Activated T-helper 1 cell treated with anti-CD3 and anti-CD28 coated beads, Interleukin-12 subunit alpha, Interleukin-12 subunit beta, Interleukin-2, Interleukin-4 antibody, amounts not matched to agents 30 ng/mL and 10 ng/mL and 1 ng/mL, durations not matched to agents 14 hours and 24 hours and 36 hours (primary cell): ENCODE measurements around the gene KRT1. TPM values are rescaled to one million over a fixed set of nuclear protein-coding genes. Genes with fewer than 3 reads are reported as not detected.

Source experiments
- DNase-seq: peaks from one replicate; pipeline ENCODE4 v3.0.0; 2021; ENCODE audit warnings: low spot score
- H3K27ac Mint-ChIP-seq: one replicate; pipeline ENCODE4 v1.8.0; 2021; ENCODE audit warnings: mild to moderate bottlenecking, mixed read lengths
- H3K27me3 Mint-ChIP-seq: one replicate; pipeline ENCODE4 v1.8.0; 2022; ENCODE audit warnings: mild to moderate bottlenecking, moderate library complexity, mixed read lengths; ENCODE audit not compliant: insufficient read depth
- H3K36me3 Mint-ChIP-seq: one replicate; pipeline ENCODE4 v1.8.0; 2021; ENCODE audit warnings: low read depth, mixed read lengths
- H3K4me1 Mint-ChIP-seq: one replicate; pipeline ENCODE4 v1.8.0; 2021; ENCODE audit warnings: low read depth, mixed read lengths
- H3K4me3 Mint-ChIP-seq: one replicate; pipeline ENCODE4 v1.8.0; 2021; ENCODE audit warnings: mild to moderate bottlenecking, moderate library complexity, mixed read lengths
- H3K9me3 Mint-ChIP-seq: one replicate; pipeline ENCODE4 v1.8.0; 2021; ENCODE audit warnings: mixed read lengths
- intact Hi-C: fragments of 100-400 bp; cut with micrococcal nuclease; formaldehyde crosslinking; loops from one replicate; pipeline ENCODE4 v1.15.1; 2024
- total RNA-seq: library from RNA; stranded (reverse); gene quantifications from 2 replicates; pipeline ENCODE4 v1.2.3, GENCODE V29; 2022

The KRT1 gene
- total RNA-seq, 1 donor from 2014 or later, result not detected

DNA sequence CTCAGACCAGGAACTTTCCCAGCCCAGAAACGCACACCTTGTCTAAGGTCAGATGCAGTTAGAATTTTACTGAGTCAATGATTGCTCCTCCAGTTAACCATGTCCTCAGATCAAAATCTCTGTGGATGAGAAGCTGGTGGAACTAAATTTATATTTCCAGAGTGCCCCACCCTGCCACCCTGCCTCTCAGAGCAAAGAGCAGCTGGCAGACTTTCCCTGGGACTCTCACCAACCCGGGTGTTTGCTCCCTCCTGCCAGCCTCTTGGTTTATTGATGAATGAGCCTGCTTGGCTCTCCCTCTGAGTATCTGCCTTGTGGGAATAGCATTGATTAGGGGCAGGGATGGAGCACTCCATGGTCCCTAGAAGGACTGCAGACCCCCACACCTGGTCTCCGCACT, 5.9 kb upstream of the KRT1 start:
- Mint-ChIP-seq H3K4me3 (no peak overlapping the region), H3K36me3 (no peaks in the 10 kb centered on the region), H3K27ac (no peak overlapping the region), H3K4me1 (peaks cover 13% of the 10 kb centered on the region), H3K27me3 (peaks cover 29% of the 10 kb centered on the region), H3K9me3 (no peaks in the 10 kb centered on the region)
- intact Hi-C loops, result no loop called here
- no peak for DNase-seq

DNA sequence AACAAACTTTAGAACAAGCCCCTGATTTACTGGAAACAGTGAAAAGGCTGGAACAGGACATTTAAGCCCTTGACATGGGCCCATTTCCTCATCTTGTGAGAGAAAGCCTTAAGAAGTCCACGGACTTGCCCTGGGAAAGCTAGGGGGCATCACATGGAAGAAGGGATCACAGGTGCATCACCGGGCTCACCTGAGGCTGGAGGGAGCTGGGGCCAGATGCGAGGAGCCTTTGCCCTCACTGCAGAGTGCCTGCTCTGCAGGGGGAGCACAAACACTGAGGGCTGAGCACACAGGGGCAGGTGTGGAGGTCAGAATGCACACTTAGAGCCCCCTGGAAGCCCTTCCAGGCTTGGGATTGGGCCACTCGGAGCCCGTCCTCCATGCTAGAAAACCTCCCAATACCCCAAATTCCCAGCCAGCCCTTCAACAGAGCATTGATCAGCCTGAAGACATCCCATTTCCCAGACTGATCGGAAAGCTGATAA, 5.2 kb upstream of the KRT1 start:
- DNase-seq, result no peak
- Mint-ChIP-seq H3K27ac (no peak overlapping the region), H3K4me1 (peaks cover 11% of the 10 kb centered on the region), H3K36me3 (no peaks in the 10 kb centered on the region), H3K27me3 (peaks cover 27% of the 10 kb centered on the region), H3K9me3 (no peaks in the 10 kb centered on the region), H3K4me3 (no peak overlapping the region)
- intact Hi-C loops, result no loop called here

DNA sequence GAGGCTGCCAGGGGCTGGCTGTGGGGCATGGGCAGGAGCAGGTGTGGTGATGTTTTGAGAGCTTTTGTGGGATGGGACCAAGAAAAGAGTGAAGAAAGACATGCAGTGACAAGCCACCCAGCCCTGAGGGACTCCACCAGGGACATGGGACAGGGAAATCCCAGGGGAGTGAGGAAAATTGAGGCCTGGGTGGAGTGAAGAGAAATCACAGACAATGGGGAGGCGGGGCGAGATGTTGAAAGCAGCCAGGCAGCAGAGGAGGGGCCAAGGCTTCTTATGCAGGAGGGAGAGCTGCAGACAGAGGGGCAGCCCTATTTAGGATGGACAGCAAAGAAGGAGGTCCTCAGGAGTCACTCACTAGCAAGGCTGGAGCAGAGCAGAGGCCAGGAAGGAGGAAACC, 4.2 kb upstream of the KRT1 start:
- no peak overlapping the region for H3K27ac Mint-ChIP-seq
- H3K36me3 Mint-ChIP-seq, result no peaks in the 10 kb centered on the region
- H3K9me3 Mint-ChIP-seq, result no peaks in the 10 kb centered on the region
- DNase-seq, result no peak
- H3K27me3 Mint-ChIP-seq, result peaks cover 30% of the 10 kb centered on the region
- intact Hi-C loops, result no loop called here
- H3K4me3 Mint-ChIP-seq, result no peak overlapping the region
- H3K4me1 Mint-ChIP-seq, result peaks cover 11% of the 10 kb centered on the region

DNA sequence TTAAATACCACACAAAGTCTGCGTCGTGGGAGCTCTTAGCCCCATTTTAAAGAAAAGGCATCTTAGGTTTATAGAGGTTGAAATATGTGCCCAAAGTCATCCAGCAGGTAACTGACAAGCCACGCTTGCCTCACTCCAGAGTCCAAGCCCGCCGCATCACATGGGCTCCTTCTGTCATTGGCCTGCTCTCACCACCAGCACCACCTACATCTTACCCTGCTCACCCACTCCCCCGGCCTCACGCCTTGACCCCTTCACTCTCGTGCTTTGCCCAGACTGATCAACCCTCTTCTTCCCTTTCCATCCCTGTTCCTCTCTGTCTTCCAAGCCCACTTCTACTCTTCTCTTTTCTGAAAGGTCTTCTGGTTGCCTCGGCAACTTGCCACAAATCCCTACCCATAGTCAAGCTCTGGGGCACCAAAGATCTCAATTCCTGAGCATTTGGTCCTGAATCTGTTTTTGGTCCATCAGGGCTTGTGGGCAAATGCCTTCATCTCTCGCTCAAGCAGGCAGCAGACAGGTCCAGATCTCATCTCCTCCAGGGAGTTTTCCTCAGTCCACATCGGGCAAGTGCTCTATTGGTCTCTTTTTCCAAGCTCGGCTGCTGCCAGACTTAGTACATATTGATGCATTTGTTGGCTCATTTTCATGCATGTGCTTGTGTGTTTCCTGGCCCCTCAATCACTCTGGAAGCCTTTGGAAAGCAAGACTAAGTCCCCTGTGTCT, 3.5 kb upstream of the KRT1 start:
- peaks cover 23% of the 10 kb centered on the region for H3K27me3 Mint-ChIP-seq
- H3K27ac Mint-ChIP-seq, result no peak overlapping the region
- no peaks in the 10 kb centered on the region for H3K9me3 Mint-ChIP-seq
- no peak overlapping the region for H3K4me3 Mint-ChIP-seq
- DNase-seq, result no peak
- intact Hi-C loops, result no loop called here
- no peaks in the 10 kb centered on the region for H3K36me3 Mint-ChIP-seq
- H3K4me1 Mint-ChIP-seq, result peaks cover 11% of the 10 kb centered on the region

DNA sequence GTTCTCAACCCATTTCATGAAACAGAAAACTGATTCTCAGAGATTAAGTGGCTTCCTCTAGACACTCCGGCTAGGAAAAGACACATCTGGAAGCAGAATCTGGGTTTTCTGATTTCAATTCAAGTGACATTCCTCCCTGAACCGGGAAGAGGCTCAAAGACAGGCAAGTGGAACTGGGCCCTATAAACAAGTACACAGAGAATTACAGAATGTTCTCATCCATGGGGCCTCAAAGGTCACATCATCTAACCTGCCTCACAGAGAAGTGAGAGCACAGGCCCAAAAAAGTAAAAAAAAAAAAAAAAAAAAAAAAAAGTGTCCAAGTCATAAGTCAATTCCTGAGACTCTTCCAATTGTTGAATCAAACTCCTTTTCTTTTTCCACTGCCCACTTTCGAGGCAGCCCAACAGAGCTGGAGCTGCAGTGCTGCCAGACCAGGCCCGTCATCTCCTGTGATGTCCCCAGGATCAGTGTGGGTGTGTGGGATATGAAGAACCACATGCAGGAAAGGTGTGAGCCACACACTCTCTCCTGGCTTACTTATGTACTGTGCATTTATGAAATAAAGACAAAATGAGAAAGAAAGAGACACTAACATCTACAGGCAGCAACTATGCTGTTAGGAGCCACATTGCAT, 2.8 kb upstream of the KRT1 start:
- Mint-ChIP-seq H3K4me3 (no peak overlapping the region), H3K4me1 (peaks cover 11% of the 10 kb centered on the region), H3K27me3 (peaks cover 23% of the 10 kb centered on the region), H3K27ac (no peak overlapping the region), H3K36me3 (no peaks in the 10 kb centered on the region), H3K9me3 (no peaks in the 10 kb centered on the region)
- DNase-seq, result no peak
- intact Hi-C loops, result no loop called here

DNA sequence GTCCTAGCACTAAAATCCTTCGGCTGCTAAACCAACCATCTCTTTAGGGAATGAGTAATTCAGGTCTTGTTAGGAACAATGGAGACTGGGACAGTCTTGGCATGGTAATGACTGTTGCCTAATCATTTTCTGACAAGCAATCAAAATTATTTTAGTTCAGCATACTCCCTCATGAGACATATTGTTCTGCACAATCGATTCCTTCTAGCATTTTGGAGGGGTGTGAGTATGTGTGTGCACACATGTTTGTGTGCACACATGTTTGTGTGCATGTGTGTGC, 2.1 kb upstream of the KRT1 start:
- peaks cover 11% of the 10 kb centered on the region for H3K4me1 Mint-ChIP-seq
- no peak overlapping the region for H3K27ac Mint-ChIP-seq
- no peaks in the 10 kb centered on the region for H3K9me3 Mint-ChIP-seq
- H3K27me3 Mint-ChIP-seq, result peaks cover 20% of the 10 kb centered on the region
- intact Hi-C loops, result no loop called here
- H3K36me3 Mint-ChIP-seq, result no peaks in the 10 kb centered on the region
- H3K4me3 Mint-ChIP-seq, result no peak overlapping the region
- no peak for DNase-seq

DNA sequence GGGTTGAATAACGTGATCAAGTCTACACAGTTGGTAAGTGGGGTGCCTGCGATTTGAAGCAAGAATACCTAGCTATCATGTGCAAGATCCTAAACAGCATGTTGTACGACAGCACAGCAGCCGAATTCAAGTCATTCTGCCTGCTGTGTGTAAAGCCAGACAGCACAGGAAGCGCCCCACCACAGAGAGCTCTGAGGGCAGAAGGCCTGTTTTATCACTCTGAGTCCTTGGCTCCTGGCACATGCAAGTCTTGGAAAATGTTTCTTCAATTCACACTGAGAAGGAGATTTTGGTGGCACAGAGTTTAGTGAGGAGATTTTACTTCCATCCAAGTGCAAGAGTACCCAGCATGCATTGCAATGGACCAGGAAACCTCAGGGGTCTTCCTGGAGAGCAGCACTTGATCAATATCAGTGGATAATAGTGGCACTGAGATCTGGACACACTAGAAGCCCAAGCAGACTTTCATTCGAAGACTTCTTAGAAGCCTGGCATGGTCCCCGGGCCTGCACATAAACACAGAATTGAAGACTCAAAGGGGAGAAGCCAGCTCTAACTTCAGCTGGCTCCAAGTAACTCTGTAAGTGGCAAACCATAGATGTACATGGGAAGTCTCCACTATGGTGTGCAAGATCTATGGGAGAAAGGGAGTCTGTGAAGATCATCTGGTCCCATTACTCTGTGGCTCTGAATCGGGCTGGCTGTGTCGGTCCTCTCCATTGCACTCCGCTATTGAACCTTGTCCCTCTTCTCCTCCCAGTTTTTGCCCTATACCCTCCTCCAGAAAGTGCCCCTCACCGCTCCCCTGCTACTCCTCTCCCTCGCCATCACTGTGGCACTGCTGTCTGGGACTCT, 1.5 kb upstream of the KRT1 start:
- no peaks in the 10 kb centered on the region for H3K36me3 Mint-ChIP-seq
- H3K4me3 Mint-ChIP-seq, result no peak overlapping the region
- peaks cover 11% of the 10 kb centered on the region for H3K4me1 Mint-ChIP-seq
- H3K27ac Mint-ChIP-seq, result no peak overlapping the region
- DNase-seq, result peak; percentile 3
- H3K9me3 Mint-ChIP-seq, result no peaks in the 10 kb centered on the region
- intact Hi-C loops, result no loop called here
- peaks cover 16% of the 10 kb centered on the region for H3K27me3 Mint-ChIP-seq

DNA sequence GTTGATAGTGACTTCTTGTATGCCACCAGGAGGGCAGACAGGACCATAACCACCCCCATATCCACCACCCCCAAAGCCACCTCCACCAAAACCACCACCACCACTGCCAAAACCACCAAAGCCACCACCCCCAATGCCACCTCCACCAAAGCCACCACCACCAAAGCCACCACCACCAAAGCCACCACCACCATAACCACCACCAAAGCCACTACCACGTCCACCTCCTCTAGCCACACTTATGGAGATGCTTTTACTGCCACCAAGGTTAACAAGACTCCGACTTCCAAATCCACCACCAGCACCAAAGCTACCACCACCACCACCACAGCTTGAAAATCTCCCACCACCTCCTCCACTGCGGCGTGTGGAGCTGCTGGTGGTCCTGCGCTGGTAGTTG, 332 bp downstream of the KRT1 start:
- no peak overlapping the region for H3K4me3 Mint-ChIP-seq
- no peaks in the 10 kb centered on the region for H3K9me3 Mint-ChIP-seq
- peaks cover 11% of the 10 kb centered on the region for H3K4me1 Mint-ChIP-seq
- H3K27me3 Mint-ChIP-seq, result peaks cover 24% of the 10 kb centered on the region
- H3K36me3 Mint-ChIP-seq, result no peaks in the 10 kb centered on the region
- intact Hi-C loops, result no loop called here
- H3K27ac Mint-ChIP-seq, result no peak overlapping the region
- DNase-seq, result no peak

DNA sequence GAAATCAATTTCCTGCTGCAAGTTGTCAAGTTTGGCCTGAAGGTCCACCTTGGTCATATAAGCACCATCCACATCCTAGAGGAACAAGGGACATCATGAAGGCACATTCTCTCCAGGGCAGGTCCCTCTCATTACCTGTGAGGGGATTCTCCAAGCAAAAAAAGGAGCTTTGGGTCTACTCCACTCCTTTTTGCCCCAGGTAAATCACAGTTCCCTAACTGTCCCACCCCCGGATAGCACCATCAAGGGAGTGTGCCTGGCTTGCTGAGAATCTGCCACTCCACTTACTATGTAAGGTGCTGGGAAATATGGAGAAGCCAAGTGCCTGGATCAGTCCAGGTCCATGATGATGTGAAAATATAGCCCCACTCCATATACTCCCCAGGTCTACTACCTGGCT, 2.5 kb downstream of the KRT1 start:
- Mint-ChIP-seq H3K4me3 (no peak overlapping the region), H3K27ac (no peak overlapping the region), H3K9me3 (no peaks in the 10 kb centered on the region), H3K4me1 (peaks cover 11% of the 10 kb centered on the region), H3K27me3 (peaks cover 28% of the 10 kb centered on the region), H3K36me3 (no peaks in the 10 kb centered on the region)
- intact Hi-C loops, result no loop called here
- no peak for DNase-seq

DNA sequence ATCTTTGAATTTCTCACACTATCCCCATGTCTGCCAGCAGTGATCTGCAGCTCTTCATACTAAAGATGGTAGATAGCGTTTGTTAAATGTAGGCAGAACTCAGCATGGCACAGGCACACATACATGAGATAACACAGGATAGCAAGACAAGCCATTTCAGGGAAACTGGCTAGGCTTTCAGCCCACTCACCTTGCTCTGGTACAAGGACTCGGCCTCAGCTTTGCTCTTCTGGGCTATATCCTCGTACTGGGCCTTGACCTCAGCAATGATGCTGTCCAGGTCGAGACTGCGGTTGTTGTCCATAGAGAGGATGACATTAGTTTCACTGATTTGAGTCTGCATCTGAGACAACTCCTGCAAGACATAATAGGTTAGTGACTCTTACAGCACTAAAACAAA, 3.1 kb downstream of the KRT1 start:
- intact Hi-C loops, result no loop called here
- H3K9me3 Mint-ChIP-seq, result no peaks in the 10 kb centered on the region

DNA sequence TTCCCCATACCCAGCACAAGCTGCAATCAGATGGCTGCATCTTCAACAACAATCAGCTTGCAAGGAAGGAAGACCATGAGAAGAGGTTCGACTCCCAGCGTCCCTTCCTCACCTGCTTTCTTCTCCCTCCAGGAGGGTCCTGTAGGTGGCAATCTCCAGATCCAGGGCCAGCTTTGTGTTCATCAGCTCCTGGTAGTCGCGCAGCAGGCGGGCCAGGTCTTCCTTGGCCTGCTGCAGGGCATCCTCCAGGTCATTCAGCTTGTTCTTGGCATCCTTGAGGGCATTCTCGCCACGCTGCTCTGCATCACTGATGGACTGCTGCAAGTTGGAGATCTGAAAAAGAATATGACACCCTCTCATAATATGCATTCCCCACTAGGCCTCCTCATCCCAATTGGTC, 4.0 kb downstream of the KRT1 start:
- Mint-ChIP-seq H3K27ac (no peak overlapping the region), H3K4me1 (peaks cover 4% of the 10 kb centered on the region), H3K27me3 (peaks cover 28% of the 10 kb centered on the region), H3K36me3 (no peaks in the 10 kb centered on the region), H3K9me3 (no peaks in the 10 kb centered on the region), H3K4me3 (no peak overlapping the region)
- no peak for DNase-seq
- intact Hi-C loops, result no loop called here

More for the DNA sequence above, 3.1 kb downstream of the KRT1 start:
- Mint-ChIP-seq H3K4me3 (no peak overlapping the region), H3K36me3 (no peaks in the 10 kb centered on the region), H3K4me1 (peaks cover 11% of the 10 kb centered on the region), H3K27ac (no peak overlapping the region), H3K27me3 (peaks cover 28% of the 10 kb centered on the region)
- DNase-seq, result no peak

DNA sequence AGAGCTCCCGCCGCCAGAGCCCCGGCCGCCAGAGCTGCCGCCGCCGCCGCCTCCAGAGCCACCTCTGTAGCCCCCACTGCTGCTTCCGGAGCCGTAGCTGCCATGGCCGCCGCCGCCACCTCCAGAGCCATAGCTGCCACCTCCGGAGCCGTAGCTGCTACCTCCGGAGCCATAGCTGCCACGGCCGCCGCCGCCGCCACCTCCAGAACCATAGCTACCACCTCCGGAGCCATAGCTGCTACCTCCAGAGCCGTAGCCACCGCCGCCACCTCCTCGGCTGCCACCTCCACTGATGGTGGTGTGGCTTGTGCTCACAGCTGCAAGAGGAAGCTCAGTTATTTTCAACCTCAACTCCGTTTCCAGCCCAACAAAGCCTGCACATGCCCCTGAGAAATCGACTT, 4.9 kb downstream of the KRT1 start:
- Mint-ChIP-seq H3K4me3 (no peak overlapping the region), H3K27me3 (peaks cover 25% of the 10 kb centered on the region), H3K4me1 (no peaks in the 10 kb centered on the region), H3K27ac (no peak overlapping the region), H3K9me3 (no peaks in the 10 kb centered on the region), H3K36me3 (no peaks in the 10 kb centered on the region)
- intact Hi-C loops, result no loop called here
- DNase-seq, result no peak

DNA sequence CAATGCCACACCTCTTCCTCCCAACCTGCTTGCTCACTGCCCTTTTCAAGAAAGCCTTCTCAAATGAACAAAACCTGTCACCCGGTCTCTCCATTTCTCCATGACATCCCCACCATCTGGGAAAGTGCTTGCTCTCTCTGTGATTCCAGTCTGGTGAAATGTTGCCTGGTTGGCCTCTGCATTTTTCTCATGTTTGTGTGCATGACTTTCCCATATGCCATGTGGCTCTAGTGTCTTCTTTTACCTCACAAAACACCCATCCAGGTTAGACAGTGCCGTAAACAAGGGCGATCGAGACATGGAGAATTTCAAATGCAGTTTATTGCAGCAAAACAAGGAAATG, 5.8 kb downstream of the KRT1 start:
- Mint-ChIP-seq H3K27me3 (peaks cover 24% of the 10 kb centered on the region), H3K36me3 (no peaks in the 10 kb centered on the region), H3K4me1 (no peaks in the 10 kb centered on the region), H3K27ac (no peak overlapping the region), H3K9me3 (no peaks in the 10 kb centered on the region), H3K4me3 (no peak overlapping the region)
- DNase-seq, result no peak
- intact Hi-C loops, result no loop called here
